HG03066 (cell line): ENCODE results near the gene THSD4.

Experiments used
- ATAC-seq: cut with Tn5 transposase; IDR thresholded peaks from one replicate; pipeline ENCODE4 v1.9.1; 2021; ENCODE audit warnings: low read depth; ENCODE audit not compliant: unreplicated experiment

Gene THSD4

GRCh38 chr15:71096676-71097075, 18.6 kb upstream of the THSD4 start:
- ATAC-seq = no peak

GRCh38 chr15:71097890-71098289, 17.4 kb upstream of the THSD4 start:
- no peak for ATAC-seq

DNA sequence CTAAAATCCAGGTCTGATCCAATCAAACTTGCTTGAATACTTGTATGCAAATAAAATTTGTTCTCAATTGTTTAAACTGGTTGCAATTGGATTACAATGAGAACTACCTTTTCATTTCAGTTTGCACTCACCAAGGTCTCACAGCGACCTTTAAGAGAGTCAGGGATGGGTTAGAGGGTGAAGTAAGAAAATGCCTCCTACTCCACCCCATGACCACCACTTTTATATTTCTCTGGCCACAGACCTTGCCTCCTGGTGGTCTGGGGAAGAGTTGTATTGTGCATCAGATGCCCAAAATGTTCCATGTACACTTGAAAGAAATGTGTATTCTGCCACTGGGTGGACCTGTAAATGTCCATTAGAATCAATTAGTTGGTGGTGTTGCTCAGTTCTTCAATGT, 16.4 kb upstream of the THSD4 start:
- no peak for ATAC-seq

DNA sequence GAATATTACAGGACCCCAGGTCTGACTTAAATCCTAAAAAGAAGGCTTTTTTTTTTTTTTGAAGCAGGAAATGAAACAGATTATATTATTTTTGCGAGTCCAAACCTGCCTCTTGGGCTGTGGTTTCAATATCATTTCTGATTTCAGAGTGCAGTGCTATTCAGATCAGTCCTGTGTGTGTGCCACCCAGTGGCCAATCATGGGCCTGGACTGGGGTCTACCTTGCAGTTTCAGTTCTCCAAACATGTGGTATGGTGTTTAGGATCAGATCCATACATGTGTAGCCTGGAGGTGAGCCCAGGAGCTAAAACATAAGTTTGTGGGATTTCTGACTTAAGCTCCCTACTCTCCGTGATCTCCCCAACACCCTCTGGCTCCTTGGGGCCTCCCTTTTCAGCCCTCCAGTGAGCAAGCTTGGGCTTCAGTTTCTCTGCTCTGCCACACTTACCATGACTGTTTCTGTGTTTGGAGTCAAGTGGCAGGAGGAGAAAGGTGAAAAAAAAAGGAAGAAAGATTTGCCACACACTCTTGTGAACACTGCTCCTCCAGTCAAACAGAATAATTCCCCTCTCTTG, 12.1 kb upstream of the THSD4 start:
- no peak for ATAC-seq

GRCh38 chr15:71104636-71105035, 10.6 kb upstream of the THSD4 start:
- no peak for ATAC-seq

- no peak for ATAC-seq
Measured at GRCh38 chr15:71105444-71105843, 9.8 kb upstream of the THSD4 start.

DNA sequence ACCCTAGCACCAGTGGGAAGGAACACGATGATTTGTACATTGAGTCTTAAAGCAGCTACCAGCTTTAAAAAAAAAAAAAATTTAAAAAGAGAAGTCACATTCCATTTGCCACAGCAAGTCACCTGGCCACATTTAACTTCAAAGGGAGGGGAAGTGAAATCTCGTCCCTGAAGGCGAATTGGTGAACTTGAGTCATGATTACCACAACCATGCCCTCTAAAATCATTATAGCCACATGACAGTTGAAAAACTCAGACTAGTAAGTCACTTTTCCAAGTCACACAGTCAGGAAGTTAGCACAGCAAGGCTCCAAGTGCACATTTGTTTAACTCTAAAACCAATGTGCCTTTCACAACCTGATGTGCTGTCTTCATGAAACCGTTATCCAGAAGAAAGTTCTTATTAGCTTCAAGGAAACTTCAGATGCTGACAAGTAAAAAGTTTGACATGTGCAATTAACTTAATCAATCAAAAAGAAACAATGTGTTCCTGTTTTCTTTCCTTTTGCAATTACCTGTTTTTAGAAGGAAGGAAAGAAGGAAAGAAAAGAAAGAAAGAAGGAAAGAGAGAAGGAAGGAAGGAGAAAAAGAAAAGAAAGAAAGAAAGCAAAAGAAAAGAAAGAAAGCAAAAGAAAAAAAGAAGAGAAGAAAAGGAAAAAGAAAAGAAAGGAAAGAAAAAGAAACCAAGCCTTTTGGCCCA, 8.3 kb upstream of the THSD4 start:
- ATAC-seq = no peak

DNA sequence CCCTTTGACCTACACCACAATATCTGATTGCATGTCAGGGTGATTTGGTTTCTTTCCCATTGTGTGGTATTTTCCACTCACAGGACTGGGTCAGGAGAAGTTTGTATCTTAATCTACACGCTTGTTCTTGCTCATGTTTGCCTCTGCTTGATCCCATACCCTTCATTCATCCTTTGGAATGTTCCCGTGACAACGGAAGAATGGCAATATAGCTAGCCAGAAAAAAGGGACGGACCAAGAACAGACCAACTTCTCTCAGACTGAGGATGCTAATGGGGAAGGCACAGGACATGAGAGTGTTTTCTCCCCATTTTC, 7.8 kb upstream of the THSD4 start:
- ATAC-seq = no peak

DNA sequence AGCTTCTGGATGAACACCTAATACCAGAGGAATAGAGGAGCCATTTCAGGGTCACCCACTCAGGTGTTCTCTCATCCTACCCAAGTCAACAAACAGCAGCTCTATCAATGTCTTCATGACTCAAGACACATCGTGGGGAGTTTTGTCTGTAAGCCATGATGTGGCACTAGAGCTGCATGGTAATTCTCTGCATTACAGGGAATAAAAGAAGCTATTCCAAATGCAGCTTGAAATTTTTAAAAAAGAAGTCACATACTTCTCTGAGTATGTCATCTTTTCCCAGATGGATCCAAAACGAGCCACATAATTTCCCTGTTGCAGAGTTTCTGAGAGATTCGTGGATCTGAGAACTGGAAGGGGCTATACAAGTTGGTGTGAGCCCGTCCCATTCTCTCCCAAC, 6.1 kb upstream of the THSD4 start:
- no peak for ATAC-seq

DNA sequence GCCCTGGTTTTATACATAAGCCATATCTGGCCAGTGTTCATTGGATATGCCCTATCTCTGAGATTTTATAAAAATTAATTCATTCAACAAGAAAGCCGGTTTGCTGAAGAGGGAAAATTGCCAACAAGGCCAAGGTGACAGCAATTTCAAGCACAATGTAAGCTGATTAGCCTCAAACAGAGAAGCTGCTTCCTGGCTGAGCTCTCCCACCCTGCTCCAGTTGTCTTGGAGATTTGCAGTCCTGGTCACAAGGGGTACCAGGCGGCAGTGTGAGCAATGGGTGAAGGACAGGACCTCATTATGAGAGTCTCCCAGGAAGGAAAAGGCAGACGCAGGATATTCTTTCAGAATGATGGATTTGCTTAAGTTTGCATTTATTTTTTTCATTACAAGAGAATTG, 5.4 kb upstream of the THSD4 start:
- ATAC-seq = no peak

GRCh38 chr15:71110405-71111180, 4.7 kb upstream of the THSD4 start:
- no peak for ATAC-seq

- ATAC-seq = no peak
Measured at GRCh38 chr15:71111181-71111565, 4.1 kb upstream of the THSD4 start.

DNA sequence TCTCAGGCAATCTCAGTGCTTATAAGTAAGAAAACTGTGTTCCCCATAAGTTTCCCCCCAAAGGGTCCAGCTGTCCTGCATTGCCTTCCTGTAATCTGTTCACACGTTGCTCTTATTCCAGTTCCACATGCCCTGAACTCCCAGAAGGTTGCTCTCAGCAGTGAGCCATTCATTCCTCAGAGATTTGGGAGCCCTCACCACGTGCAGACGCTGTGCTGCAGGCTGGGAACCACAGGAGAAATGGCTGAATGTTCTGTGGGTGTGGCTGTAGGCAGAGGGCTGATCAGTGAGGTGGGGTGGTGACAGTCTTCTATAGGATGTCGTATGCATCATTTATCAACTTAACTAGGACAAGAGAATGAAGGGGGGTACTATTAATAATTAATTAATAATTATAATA, 3.3 kb upstream of the THSD4 start:
- ATAC-seq = no peak

- ATAC-seq = no peak
Measured at GRCh38 chr15:71112429-71112828, 2.8 kb upstream of the THSD4 start.

- ATAC-seq = no peak
Measured at GRCh38 chr15:71114066-71114680, 1.1 kb upstream of the THSD4 start.

- peak; percentile 28 for ATAC-seq
Measured at GRCh38 chr15:71115567-71116351, 488 bp downstream of the THSD4 start.

- ATAC-seq = no peak
Measured at GRCh38 chr15:71116366-71116765, 1.1 kb downstream of the THSD4 start.

DNA sequence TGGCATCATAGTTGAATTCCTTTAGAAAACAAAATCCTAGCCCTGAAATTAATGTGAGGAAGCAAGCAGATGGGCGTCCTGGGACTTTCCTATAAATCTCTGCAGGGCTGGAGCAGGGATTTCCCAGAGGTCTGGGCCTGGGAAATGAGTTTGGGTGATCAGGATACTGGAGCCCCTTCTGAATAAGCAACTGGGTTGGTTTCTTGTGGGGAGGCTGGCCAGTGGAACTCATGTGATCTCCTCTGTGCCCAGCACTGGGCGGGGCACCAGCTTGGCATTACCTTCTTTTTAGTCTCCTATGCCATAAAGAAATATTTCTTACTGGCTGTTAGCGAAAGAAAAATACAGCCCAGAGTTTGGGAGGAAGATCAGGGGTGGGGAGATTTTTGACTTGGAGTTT, 1.7 kb downstream of the THSD4 start:
- no peak for ATAC-seq

DNA sequence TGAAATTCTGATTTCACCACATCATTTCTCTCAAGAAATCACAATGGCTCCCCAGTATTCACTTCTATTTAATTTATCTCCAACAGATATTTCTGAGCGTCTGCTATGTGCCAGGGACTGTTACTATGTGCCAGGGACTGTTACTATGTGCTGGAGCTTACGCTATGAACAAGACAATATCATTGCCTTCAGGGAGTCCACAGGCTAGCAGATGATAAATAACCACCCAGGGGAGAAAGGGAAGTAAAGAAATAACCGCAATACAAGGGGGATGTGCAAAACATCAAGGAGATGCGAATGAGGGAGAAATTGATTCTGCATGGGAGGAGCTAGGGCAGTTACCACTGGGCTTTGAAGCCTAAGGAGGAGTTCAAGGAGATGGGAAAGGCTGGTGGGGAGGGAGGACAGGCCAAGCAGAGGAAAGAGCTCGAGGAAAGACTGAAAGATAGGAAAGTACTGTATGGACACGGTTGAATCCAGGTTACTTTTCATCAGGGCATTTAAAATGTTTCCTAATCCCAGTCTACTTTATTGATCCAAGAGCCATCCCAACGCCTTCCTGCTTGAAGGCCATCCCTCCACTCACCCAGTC, 2.5 kb downstream of the THSD4 start:
- ATAC-seq = no peak

DNA sequence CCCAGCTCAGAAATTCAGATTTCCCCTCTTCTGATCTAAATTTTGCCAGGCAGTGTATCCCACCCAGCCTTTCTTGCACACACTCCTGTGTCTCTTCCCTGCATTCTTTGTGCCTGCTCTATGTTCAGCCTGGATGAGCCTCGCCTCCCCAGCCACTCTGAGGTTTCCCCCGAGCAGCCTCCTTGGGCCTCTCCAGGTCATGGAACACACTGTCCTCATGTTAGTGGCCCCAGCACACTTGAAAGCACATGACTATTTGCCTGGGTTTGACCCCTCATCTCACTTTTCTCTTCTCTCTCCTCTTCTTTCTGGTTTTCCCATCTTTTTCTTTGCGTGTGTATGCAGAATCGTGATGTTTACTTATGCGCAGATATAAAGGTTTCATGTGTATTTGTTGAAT, 3.1 kb downstream of the THSD4 start:
- no peak for ATAC-seq
